OCI-M2 (cell line): ENCODE measurements around the gene CDKL2.

Experiments used
- DNase-seq: peaks from one replicate; lab custom pipeline; 2025; ENCODE audit not compliant: unreplicated experiment; lab: John Stamatoyannopoulos, UW

CDKL2 gene

GRCh38 chr4:75643651-75644050, 13.3 kb upstream of the CDKL2 start:
- no peak for DNase-seq

- no peak for DNase-seq
These were observed 8.9 kb upstream of the CDKL2 start for GRCh38 chr4:75639124-75639695.

GRCh38 chr4:75637827-75638226, 7.5 kb upstream of the CDKL2 start:
- no peak for DNase-seq

- no peak for DNase-seq
These were observed 6.8 kb upstream of the CDKL2 start for GRCh38 chr4:75637176-75637575.

- DNase-seq, result no peak
These were observed 4.6 kb upstream of the CDKL2 start for GRCh38 chr4:75634951-75635350.

- no peak for DNase-seq
These were observed 4.0 kb upstream of the CDKL2 start for GRCh38 chr4:75634281-75634680.

GRCh38 chr4:75633846-75634245, 3.5 kb upstream of the CDKL2 start:
- no peak for DNase-seq

GRCh38 chr4:75630937-75631329, 605 bp upstream of the CDKL2 start:
- DNase-seq, result no peak

GRCh38 chr4:75629239-75629638, 1.1 kb downstream of the CDKL2 start:
- DNase-seq, result no peak

GRCh38 chr4:75623026-75623425, 7.3 kb downstream of the CDKL2 start:
- no peak for DNase-seq

- no peak for DNase-seq
These were observed 8.6 kb downstream of the CDKL2 start for GRCh38 chr4:75621715-75622114.

GRCh38 chr4:75612306-75612705, 18.0 kb downstream of the CDKL2 start:
- DNase-seq, result no peak

GRCh38 chr4:75605928-75606327, 24.4 kb downstream of the CDKL2 start:
- no peak for DNase-seq

GRCh38 chr4:75599647-75600046, 30.7 kb downstream of the CDKL2 start:
- DNase-seq, result no peak

- no peak for DNase-seq
These were observed 31.9 kb downstream of the CDKL2 start for GRCh38 chr4:75598390-75598789.

GRCh38 chr4:75596061-75596460, 34.3 kb downstream of the CDKL2 start:
- DNase-seq, result no peak

GRCh38 chr4:75593393-75593792, 36.9 kb downstream of the CDKL2 start:
- DNase-seq, result no peak

GRCh38 chr4:75584067-75584466, 46.3 kb downstream of the CDKL2 start:
- DNase-seq, result no peak

- no peak for DNase-seq
These were observed 62.6 kb downstream of the CDKL2 start for GRCh38 chr4:75567725-75568124.

GRCh38 chr4:75566911-75567310, 63.4 kb downstream of the CDKL2 start:
- no peak for DNase-seq

- DNase-seq, result no peak
These were observed 64.8 kb downstream of the CDKL2 start for GRCh38 chr4:75565481-75565880.

GRCh38 chr4:75564023-75564422, 66.3 kb downstream of the CDKL2 start:
- no peak for DNase-seq

- no peak for DNase-seq
These were observed 68.5 kb downstream of the CDKL2 start for GRCh38 chr4:75561789-75562188.

GRCh38 chr4:75557696-75558095, 72.6 kb downstream of the CDKL2 start:
- no peak for DNase-seq
